Esophagus (tissue), 2 donors: ENCODE results near the gene CNOT11. TPM values are rescaled to one million over a fixed set of nuclear protein-coding genes. Genes with fewer than 3 reads are reported as not detected.
A peak's percentile ranks its signal among the peaks of the same experiment; 100 is the strongest.

Experiments
- H3K27ac ChIP-seq, 2 donors: one replicate each; pipeline ENCODE4 v1.5.1; 2013; ENCODE audit warnings: low read depth in 2 of 2, mild to moderate bottlenecking in 2 of 2, inconsistent platforms in 1 of 2, low read length in 1 of 2, moderate library complexity in 1 of 2
- H3K27me3 ChIP-seq, 2 donors: one replicate each; pipeline ENCODE4 v1.6.1; 2013; ENCODE audit warnings: low read length in 2 of 2, control low read depth in 1 of 2, mild to moderate bottlenecking in 1 of 2; ENCODE audit not compliant: insufficient read depth in 2 of 2, control insufficient read depth in 1 of 2
- H3K36me3 ChIP-seq, 2 donors: one replicate each; pipeline ENCODE4 v1.6.1; 2013; ENCODE audit warnings: low read length in 1 of 2; ENCODE audit not compliant: control insufficient read depth in 2 of 2, insufficient read depth in 2 of 2
- H3K4me1 ChIP-seq, 2 donors: one replicate each; pipeline ENCODE4 v1.6.1; 2013; ENCODE audit warnings: low read length in 1 of 2; ENCODE audit not compliant: control insufficient read depth in 2 of 2, insufficient read depth in 2 of 2
- H3K4me3 ChIP-seq, 2 donors: one replicate each; pipeline ENCODE4 v1.5.1; 2013; ENCODE audit warnings: low read length in 2 of 2, mild to moderate bottlenecking in 2 of 2, low read depth in 1 of 2, moderate library complexity in 1 of 2
- H3K9me3 ChIP-seq, 2 donors: one replicate each; pipeline ENCODE4 v1.6.1; 2013; ENCODE audit warnings: mild to moderate bottlenecking in 2 of 2, low read depth in 1 of 2, low read length in 1 of 2, moderate library complexity in 1 of 2; ENCODE audit not compliant: control insufficient read depth in 2 of 2, insufficient read depth in 1 of 2
- WGBS, 2 donors: extraction: QIAGEN DNeasy Blood & Tissue Kit; methylation state at CpG; one replicate each; pipeline ENCODE4 v1.1.7; 2013; 5-methylcytosine and 5-hydroxymethylcytosine counted together
- polyA plus RNA-seq, 2 donors: library from polyadenylated mRNA; stranded (reverse); fragments of 200-250 nt; gene quantifications; one replicate each; pipeline ENCODE4 v1.2.3, GENCODE V29; 2013
- donor health status: healthy with polysubstance abuse.
- donor health status: Bipolar disorder and iron deficiency.

CNOT11 gene
- polyA plus RNA-seq, 2 donors: 14.7 to 25.4 TPM

DNA sequence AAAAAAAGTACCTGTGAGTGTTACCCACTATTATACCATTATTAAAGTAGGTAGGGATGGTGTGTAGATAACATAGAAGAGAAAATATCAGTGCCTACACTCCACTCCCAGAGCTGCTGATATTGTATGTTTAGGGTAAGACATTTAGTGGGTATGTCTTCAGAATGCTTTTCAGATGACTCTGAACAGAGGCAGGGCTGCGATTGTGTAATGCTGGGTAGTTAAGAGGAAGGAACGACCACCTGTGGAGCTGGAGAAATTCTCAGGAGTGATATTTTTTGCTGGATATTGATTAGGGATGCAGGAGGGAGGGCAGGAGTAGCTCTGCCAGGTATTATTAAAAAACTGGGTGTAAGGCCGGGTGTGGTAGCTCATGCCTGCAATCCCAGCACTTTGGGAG lies 2.8 kb downstream of the CNOT11 start:
- WGBS, 2 donors: 79 to 80% methylated on average over 3 of the region's 3 CpGs
- peaks cover 0 to 2% of the 10 kb centered on the region in 2 donors for H3K4me1 ChIP-seq
- H3K9me3 ChIP-seq: no peaks in the 10 kb centered on the region
- no peak overlapping the region for H3K4me3 ChIP-seq
- H3K36me3 ChIP-seq: peaks cover 2 to 5% of the 10 kb centered on the region in 2 donors
- no peaks in the 10 kb centered on the region for H3K27me3 ChIP-seq
- H3K27ac ChIP-seq: no peak overlapping the region

DNA sequence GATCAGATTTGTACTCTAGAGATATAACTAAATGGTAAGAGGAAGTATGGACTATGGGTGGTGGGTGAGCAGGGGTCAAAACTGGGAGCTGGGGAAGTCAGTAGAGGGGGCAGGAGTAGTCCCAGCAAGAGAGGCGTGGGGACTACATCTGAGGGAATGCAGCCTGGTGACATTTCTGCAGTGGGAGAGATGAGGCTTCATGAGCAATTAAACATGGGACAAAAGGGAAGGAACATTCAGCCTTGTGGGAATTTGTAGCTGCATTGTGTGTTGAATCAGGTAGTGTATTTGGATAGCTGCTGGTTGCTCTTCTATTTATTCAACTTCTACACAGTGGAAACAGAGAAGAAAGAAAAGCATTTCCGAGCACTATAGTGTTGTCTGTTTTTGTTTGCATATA lies 3.6 kb downstream of the CNOT11 start:
- Histone ChIP-seq H3K27ac (peak overlapping the region in 1 of 2 donors; percentile 66), H3K9me3 (no peaks in the 10 kb centered on the region), H3K36me3 (peaks cover 2 to 9% of the 10 kb centered on the region in 2 donors), H3K4me3 (no peak overlapping the region), H3K27me3 (no peaks in the 10 kb centered on the region), H3K4me1 (peaks cover 0 to 2% of the 10 kb centered on the region in 2 donors)
- WGBS, 2 donors: 84 to 88% methylated on average over 2 of the region's 2 CpGs

DNA sequence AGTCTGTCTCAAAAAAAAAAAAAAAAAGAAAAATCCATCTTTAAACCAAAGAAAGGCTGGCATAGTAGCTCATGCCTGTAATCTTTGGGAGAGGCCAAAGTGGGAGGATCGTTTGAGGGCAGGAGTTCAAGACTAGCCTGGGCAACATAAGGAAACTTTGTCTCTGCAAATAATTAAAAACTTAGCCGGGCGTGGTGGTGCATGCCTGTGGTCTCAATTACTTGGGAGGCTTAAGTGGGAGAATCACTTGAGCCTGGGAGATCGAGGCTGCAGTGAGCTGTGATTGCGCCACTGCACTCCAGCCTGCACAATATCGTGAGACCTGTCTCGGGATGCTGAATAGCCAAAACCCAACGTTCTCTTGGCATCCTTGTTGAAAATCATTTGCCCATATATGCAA lies 6.1 kb downstream of the CNOT11 start:
- Histone ChIP-seq H3K27ac (no peak overlapping the region), H3K4me1 (peaks cover 0 to 2% of the 10 kb centered on the region in 2 donors), H3K36me3 (peaks cover 4 to 9% of the 10 kb centered on the region in 2 donors), H3K27me3 (no peaks in the 10 kb centered on the region), H3K4me3 (no peak overlapping the region), H3K9me3 (no peaks in the 10 kb centered on the region)
- 93 to 94% methylated on average over 8 of the region's 8 CpGs for WGBS, 2 donors

DNA sequence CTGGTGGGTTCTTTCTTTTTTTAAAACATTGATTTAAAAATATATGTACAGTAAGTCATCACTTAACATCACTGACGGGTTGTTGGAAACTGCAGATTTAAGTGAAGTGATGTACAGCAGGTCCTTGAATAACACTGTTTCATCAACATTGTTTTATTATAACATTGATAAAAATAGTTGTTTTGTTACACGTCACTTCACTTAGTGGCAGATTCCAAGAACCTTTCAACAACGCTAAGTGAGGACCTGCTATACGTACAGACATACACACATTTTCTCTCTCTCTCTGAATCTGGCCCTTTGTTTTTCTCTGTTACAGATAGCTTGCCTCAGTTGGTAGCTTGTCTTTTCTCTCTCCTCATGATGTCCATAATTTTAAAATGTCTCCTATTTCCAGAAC lies 9.5 kb downstream of the CNOT11 start:
- Histone ChIP-seq H3K27me3 (no peaks in the 10 kb centered on the region), H3K4me1 (peaks cover 0 to 2% of the 10 kb centered on the region in 2 donors), H3K27ac (no peak overlapping the region), H3K9me3 (no peaks in the 10 kb centered on the region), H3K36me3 (peaks cover 5 to 9% of the 10 kb centered on the region in 2 donors), H3K4me3 (no peak overlapping the region)
- 79 to 91% methylated on average over 4 of the region's 4 CpGs for WGBS, 2 donors

DNA sequence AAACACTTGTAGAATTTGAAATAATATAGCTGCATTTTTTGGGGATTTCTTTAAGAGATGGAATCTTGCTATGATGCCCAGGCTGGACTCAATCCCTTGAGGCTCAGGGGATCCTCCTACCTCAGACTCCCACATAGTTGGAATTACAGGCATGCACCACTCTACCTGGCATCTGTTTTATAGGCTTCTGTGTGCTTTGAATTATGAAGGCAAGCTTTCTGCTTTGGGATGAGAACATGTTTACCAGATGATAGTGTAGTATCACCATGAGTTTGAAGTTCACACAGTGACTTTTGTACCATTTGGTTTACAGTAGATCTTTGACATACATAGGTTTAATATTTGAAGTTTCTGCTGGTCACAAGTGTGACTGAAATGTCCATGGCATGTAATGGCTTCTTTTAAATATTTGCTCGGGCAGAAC lies 10.7 kb downstream of the CNOT11 start:
- H3K4me3 ChIP-seq: no peak overlapping the region
- no peaks in the 10 kb centered on the region for H3K27me3 ChIP-seq
- WGBS, 2 donors: 89 to 90% methylated on average over 1 of the region's 1 CpG
- H3K36me3 ChIP-seq: peaks cover 13 to 14% of the 10 kb centered on the region in 2 donors
- H3K27ac ChIP-seq: no peak overlapping the region
- peaks cover 0 to 2% of the 10 kb centered on the region in 2 donors for H3K4me1 ChIP-seq
- no peaks in the 10 kb centered on the region for H3K9me3 ChIP-seq

DNA sequence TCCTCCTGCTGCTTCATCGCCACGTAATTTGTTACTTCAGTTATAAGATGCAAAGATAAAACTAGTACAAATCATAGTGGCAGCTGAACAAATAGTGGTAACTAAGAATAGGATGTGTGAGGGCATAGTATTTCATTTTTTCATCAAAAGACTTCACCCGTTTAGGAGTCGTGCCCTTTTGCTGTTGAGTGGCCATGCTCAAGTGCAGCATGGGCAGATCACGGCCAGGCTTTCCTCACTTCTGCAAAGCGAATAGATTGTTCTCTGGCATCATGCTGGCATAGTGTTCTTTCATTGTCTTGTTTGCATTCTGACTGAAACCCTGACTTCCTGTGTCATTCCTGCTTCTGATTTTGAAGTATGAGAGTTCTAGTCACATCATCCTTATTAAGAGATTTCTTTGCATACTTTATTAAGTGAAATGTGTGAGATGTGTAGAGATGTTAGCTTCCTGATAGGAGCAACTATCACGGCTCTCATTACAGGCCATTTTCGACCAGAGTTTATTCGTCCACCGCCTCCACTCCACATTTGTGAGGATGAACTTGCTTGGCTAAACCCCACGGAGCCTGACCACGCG lies 11.8 kb downstream of the CNOT11 start:
- no peaks in the 10 kb centered on the region for H3K27me3 ChIP-seq
- no peaks in the 10 kb centered on the region for H3K9me3 ChIP-seq
- H3K4me1 ChIP-seq: peaks cover 0 to 2% of the 10 kb centered on the region in 2 donors
- 88 to 91% methylated on average over 13 of the region's 13 CpGs for WGBS, 2 donors
- no peak overlapping the region for H3K4me3 ChIP-seq
- H3K36me3 ChIP-seq: peaks cover 9 to 11% of the 10 kb centered on the region in 2 donors
- H3K27ac ChIP-seq: no peak overlapping the region

DNA sequence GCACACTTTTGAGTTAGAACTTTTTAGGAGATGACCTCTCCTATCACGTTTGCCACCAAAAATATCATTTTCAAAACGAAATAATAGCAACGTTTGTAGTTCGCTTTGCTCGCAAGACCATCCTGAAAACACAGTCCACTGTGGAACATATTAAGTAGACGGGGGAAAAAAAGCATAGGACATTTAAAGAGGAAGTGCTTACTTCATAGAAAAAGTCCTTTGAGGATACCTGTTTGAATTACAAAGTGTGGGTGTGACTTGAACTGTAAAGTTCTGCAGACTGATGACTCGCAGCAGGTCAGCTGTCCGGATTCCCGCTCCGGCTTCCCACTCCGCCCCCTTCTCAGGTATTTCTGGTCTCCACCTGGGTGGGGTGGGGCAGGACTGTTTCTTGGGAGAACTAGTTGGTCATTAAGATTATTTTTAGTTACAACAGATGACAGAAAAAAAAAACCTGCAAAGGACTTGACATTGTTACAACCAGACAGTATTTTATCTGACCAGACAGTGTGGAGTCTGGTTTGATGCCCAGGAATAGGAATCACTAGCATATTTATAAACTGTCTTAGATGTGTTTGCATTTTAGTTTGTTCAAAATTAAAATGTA lies 13.3 kb downstream of the CNOT11 start:
- 61 to 68% methylated on average over 11 of the region's 11 CpGs for WGBS, 2 donors

DNA sequence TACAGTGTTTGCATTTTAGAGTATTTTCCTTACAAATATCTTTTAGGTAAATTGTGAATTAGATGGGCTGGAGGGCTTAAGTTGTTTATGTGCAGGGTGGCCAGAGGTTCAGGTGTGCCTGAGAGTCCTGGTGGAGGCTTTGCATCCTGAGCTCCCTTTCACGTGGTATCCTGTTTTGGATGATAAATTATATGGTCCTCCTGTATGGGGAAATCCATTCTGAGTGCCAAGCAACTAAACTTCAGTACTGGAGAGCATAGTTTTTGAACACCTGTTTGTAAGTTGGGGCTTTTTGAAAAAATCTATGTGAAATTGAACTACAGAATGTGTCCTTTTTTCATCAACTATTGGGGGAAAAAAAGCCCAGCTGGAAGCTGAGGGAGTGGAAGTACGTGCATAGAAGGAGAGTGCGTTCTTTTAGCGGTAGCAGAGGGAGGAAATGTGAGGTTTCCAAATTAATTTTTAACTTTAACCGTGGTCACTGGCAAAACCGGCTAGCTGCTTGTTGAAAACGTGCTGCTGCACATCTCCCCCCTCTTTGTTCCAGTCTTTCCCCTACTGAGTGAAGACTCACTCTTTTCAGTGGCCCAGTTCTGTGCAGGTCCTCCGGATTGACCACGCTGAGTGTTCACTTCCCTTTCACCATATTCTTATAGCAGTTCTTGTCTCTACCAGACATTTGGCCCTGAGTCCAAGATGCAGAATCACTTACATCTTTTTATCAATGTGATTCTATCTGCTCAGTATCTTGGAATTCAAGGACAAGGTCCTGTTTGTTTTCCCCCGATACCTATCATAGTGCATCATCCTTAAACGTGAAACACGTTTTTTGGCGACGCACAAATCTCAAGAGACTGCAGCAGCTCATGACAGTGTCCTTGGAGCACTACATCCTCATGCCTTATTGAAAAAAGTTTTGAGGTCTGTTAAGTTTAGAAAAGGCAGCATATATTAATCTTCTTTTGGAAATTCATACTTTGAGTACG lies 15.3 kb downstream of the CNOT11 start:
- peaks cover 13 to 18% of the 10 kb centered on the region in 2 donors for H3K36me3 ChIP-seq
- peaks cover 0 to 2% of the 10 kb centered on the region in 2 donors for H3K4me1 ChIP-seq
- no peaks in the 10 kb centered on the region for H3K9me3 ChIP-seq
- H3K27me3 ChIP-seq: no peaks in the 10 kb centered on the region
- 63 to 72% methylated on average over 15 of the region's 15 CpGs for WGBS, 2 donors
- no peak overlapping the region for H3K27ac ChIP-seq
- no peak overlapping the region for H3K4me3 ChIP-seq

More for the DNA sequence above, 13.3 kb downstream of the CNOT11 start:
- no peaks in the 10 kb centered on the region for H3K9me3 ChIP-seq
- peaks cover 0 to 2% of the 10 kb centered on the region in 2 donors for H3K4me1 ChIP-seq
- H3K27ac ChIP-seq: peak overlapping the region; percentile 45 to 72
- H3K4me3 ChIP-seq: no peak overlapping the region
- no peaks in the 10 kb centered on the region for H3K27me3 ChIP-seq
- peaks cover 11 to 16% of the 10 kb centered on the region in 2 donors for H3K36me3 ChIP-seq

DNA sequence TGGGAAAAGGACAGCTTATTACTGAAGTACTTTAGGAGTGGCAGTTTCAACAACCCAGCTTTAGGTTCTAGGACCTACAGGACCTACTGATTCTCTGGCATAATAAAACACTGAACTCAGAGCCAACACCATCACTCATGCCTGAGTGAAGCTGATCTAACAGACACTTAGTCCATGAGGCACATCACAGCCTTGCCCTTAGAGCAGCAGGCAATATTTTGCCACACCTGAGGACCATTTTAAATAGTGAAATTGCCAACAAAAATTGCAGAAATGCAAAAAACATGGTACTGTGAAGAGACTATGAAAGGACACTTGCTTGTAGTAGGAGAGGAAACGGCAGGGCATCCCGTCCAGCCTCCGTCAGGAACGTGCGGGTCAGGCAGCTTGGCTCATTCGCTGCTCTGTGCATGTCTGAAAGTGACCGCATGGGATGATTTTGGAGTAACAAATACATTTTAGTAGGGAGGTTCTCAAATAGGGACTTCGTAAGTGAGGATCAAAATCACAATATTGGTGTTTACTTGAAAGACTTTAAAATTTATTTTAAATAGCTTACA lies 18.1 kb downstream of the CNOT11 start:
- Histone ChIP-seq H3K9me3 (no peaks in the 10 kb centered on the region), H3K27ac (no peak overlapping the region), H3K27me3 (no peaks in the 10 kb centered on the region), H3K4me1 (no peaks in the 10 kb centered on the region), H3K36me3 (peaks cover 15 to 23% of the 10 kb centered on the region in 2 donors), H3K4me3 (no peak overlapping the region)
- 88 to 91% methylated on average over 8 of the region's 8 CpGs for WGBS, 2 donors
